SK-N-SH treated with all-trans-retinoic acid at 6 μM for 48 hours (cell line): ENCODE measurements around the gene SCNM1.

Experiments used
- ATAC-seq: fragments of 200-7000 bp; cut with Tn5 transposase; 3 replicates; pipeline ENCODE4 v1.9.1; 2020; ENCODE audit warnings: mild to moderate bottlenecking, moderate library complexity
- ARNTL ChIP-seq: fragments of 450-650 bp; formaldehyde crosslinking; IDR thresholded peaks from 2 replicates; pipeline ENCODE4 v1.5.0; 2020; ENCODE audit warnings: low read depth, mild to moderate bottlenecking, moderate library complexity, borderline replicate concordance
- BACH2 ChIP-seq: fragments of 250-450 bp; sonication (Bioruptor Pico); IDR thresholded peaks from 2 replicates; pipeline ENCODE4 v1.9.0; 2021; ENCODE audit warnings: mild to moderate bottlenecking, borderline replicate concordance
- CREB5 ChIP-seq: fragments of 250-450 bp; sonication (Bioruptor Pico); IDR thresholded peaks from 2 replicates; pipeline ENCODE4 v1.5.1; 2020; ENCODE audit warnings: low read depth, mild to moderate bottlenecking, moderate library complexity
- CSRNP3 ChIP-seq: fragments of 250-450 bp; sonication (Bioruptor Pico); IDR thresholded peaks from 2 replicates; pipeline ENCODE4 v1.5.1; 2021; ENCODE audit warnings: mild to moderate bottlenecking, moderate library complexity
- ESRRG ChIP-seq: fragments of 250-450 bp; sonication (Bioruptor Pico); IDR thresholded peaks from 2 replicates; pipeline ENCODE4 v1.6.1; 2021; ENCODE audit warnings: mild to moderate bottlenecking
- GLIS3 ChIP-seq: fragments of 250-450 bp; sonication (Bioruptor Pico); IDR thresholded peaks from 2 replicates; pipeline ENCODE4 v1.5.0; 2020; ENCODE audit warnings: mild to moderate bottlenecking, moderate library complexity
- ISL1 ChIP-seq: fragments of 250-450 bp; sonication (Bioruptor Pico); IDR thresholded peaks from 2 replicates; pipeline ENCODE4 v2.1.2; 2022; ENCODE audit warnings: mild to moderate bottlenecking, moderate library complexity
- OSR1 ChIP-seq: fragments of 250-450 bp; sonication (Bioruptor Pico); IDR thresholded peaks from 2 replicates; pipeline ENCODE4 v1.8.0; 2022; ENCODE audit warnings: moderate library complexity, mild to moderate bottlenecking, inconsistent platforms
- PATZ1 ChIP-seq: fragments of 250-450 bp; sonication (Bioruptor Pico); IDR thresholded peaks from 2 replicates; pipeline ENCODE4 v1.8.0; 2020; ENCODE audit warnings: mild to moderate bottlenecking, moderate library complexity, borderline replicate concordance
- POU6F1 ChIP-seq: fragments of 250-450 bp; sonication (Bioruptor Pico); IDR thresholded peaks from 2 replicates; pipeline ENCODE4 v1.8.0; 2021; ENCODE audit warnings: low read depth, mild to moderate bottlenecking, moderate library complexity, borderline replicate concordance
- PPARA ChIP-seq: fragments of 250-450 bp; sonication (Bioruptor Pico); IDR thresholded peaks from 2 replicates; pipeline ENCODE4 v1.5.0; 2020; ENCODE audit warnings: mild to moderate bottlenecking, borderline replicate concordance
- SNAI2 ChIP-seq: fragments of 250-450 bp; sonication (Bioruptor Pico); IDR thresholded peaks from 2 replicates; pipeline ENCODE4 v1.5.0; 2020; ENCODE audit warnings: mild to moderate bottlenecking, moderate library complexity
- TCF4 ChIP-seq: fragments of 250-450 bp; sonication (Bioruptor Pico); IDR thresholded peaks from 2 replicates; pipeline ENCODE4 v1.8.0; 2021; ENCODE audit warnings: mild to moderate bottlenecking, moderate library complexity, borderline replicate concordance
- TOX ChIP-seq: fragments of 250-450 bp; sonication (Bioruptor Pico); IDR thresholded peaks from 2 replicates; pipeline ENCODE4 v1.8.0; 2021; ENCODE audit warnings: mild to moderate bottlenecking, moderate library complexity, borderline replicate concordance
- TSHZ2 ChIP-seq: fragments of 250-450 bp; sonication (Bioruptor Pico); IDR thresholded peaks from 2 replicates; pipeline ENCODE4 v1.5.0; 2020; ENCODE audit warnings: mild to moderate bottlenecking, moderate library complexity
- ZC3H10 ChIP-seq: fragments of 250-450 bp; sonication (Bioruptor Pico); IDR thresholded peaks from 2 replicates; pipeline ENCODE4 v1.5.1; 2021; ENCODE audit warnings: mild to moderate bottlenecking, moderate library complexity
- ZFP3 ChIP-seq: fragments of 250-450 bp; sonication (Bioruptor Pico); IDR thresholded peaks from 2 replicates; pipeline ENCODE4 v1.5.0; 2020; ENCODE audit warnings: mild to moderate bottlenecking, moderate library complexity
- ZFP30 ChIP-seq: fragments of 450-650 bp; formaldehyde crosslinking; IDR thresholded peaks from 2 replicates; pipeline ENCODE4 v1.5.0; 2022; ENCODE audit warnings: mild to moderate bottlenecking, moderate library complexity
- ZNF565 ChIP-seq: fragments of 450-650 bp; formaldehyde crosslinking; conservative IDR thresholded peaks from 2 replicates; pipeline ENCODE4 v1.5.0; 2020; ENCODE audit warnings: low read depth, mild to moderate bottlenecking, moderate library complexity
- ZNF70 ChIP-seq: fragments of 450-650 bp; formaldehyde crosslinking; IDR thresholded peaks from 2 replicates; pipeline ENCODE4 v1.5.0; 2020; ENCODE audit warnings: mild to moderate bottlenecking, moderate library complexity
- ZNF8 ChIP-seq: fragments of 450-650 bp; formaldehyde crosslinking; IDR thresholded peaks from 2 replicates; pipeline ENCODE4 v1.5.0; 2020; ENCODE audit warnings: mild to moderate bottlenecking, moderate library complexity

SCNM1 gene

GRCh38 chr1:151192047-151192446 lies 26.1 kb downstream of the SCNM1 start:
- TF ChIP-seq CSRNP3 (CRISPR knock-in tag) (no peak), ZFP3 (CRISPR knock-in tag) (no peak)
- ATAC-seq = no peak

GRCh38 chr1:151193304-151193703 lies 27.4 kb downstream of the SCNM1 start:
- ATAC-seq = no peak
- TF ChIP-seq POU6F1 (CRISPR knock-in tag) (no peak), BACH2 (CRISPR knock-in tag) (no peak), GLIS3 (CRISPR knock-in tag) (no peak), ESRRG (CRISPR knock-in tag) (no peak), OSR1 (CRISPR knock-in tag) (no peak), ARNTL (CRISPR knock-in tag) (no peak), TSHZ2 (CRISPR knock-in tag) (no peak), TCF4 (CRISPR knock-in tag) (no peak), PATZ1 (CRISPR knock-in tag) (no peak), PPARA (CRISPR knock-in tag) (no peak), ZNF70 (CRISPR knock-in tag) (no peak), TOX (CRISPR knock-in tag) (no peak), ZC3H10 (CRISPR knock-in tag) (no peak), ZFP30 (CRISPR knock-in tag) (no peak), SNAI2 (CRISPR knock-in tag) (no peak), ZNF8 (CRISPR knock-in tag) (no peak), CREB5 (CRISPR knock-in tag) (no peak)
- TF ChIP-seq, all 23 proteins: peak for 0

- ATAC-seq = no peak
- TF ChIP-seq ZC3H10 (CRISPR knock-in tag) (no peak), POU6F1 (CRISPR knock-in tag) (no peak), ZNF565 (CRISPR knock-in tag) (no peak), CREB5 (CRISPR knock-in tag) (no peak), SNAI2 (CRISPR knock-in tag) (no peak), GLIS3 (CRISPR knock-in tag) (no peak), ZFP30 (CRISPR knock-in tag) (no peak), BACH2 (CRISPR knock-in tag) (no peak), ESRRG (CRISPR knock-in tag) (no peak), ARNTL (CRISPR knock-in tag) (no peak), PPARA (CRISPR knock-in tag) (no peak), TSHZ2 (CRISPR knock-in tag) (no peak), TOX (CRISPR knock-in tag) (no peak), ZFP3 (CRISPR knock-in tag) (no peak), ISL1 (CRISPR knock-in tag) (no peak)
Observed at GRCh38 chr1:151193856-151194255, 27.9 kb downstream of the SCNM1 start.
